HEK293 (cell line): Measurements from ENCODE around the gene IGFN1.

Source experiments
- CTCF ChIA-PET: fragments of 350-600 bp; formaldehyde crosslinking; extraction: SDS; loops from one replicate; lab custom pipeline; 2021; ENCODE audit warnings: antibody characterized with exemption; lab: Yijun Ruan, JAX
- POLR2A ChIA-PET: fragments of 300-600 bp; formaldehyde crosslinking; extraction: SDS; loops from one replicate; lab custom pipeline; 2020; ENCODE audit warnings: antibody characterized with exemption, inconsistent platforms; lab: Yijun Ruan, JAX
- H3K27ac ChIP-seq: fragments of 200-500 bp; sonication (Bioruptor generic); 2 replicates; pipeline ENCODE4 v1.5.1; 2014; ENCODE audit warnings: low read depth, low read length, control low read depth, inconsistent platforms; ENCODE audit errors: extremely low read depth
- H3K36me3 ChIP-seq, 2 experiments: fragments of 200-500 bp in 1 of 2; sonication (Bioruptor generic) in 1 of 2; 1 replicate in 1 of 2; 2 replicates in 1 of 2; pipeline ENCODE4 v1.5.1; 2014 to 2017; ENCODE audit warnings: inconsistent platforms in 2 of 2, low read length in 2 of 2; ENCODE audit not compliant: control insufficient read depth in 2 of 2, insufficient read depth in 1 of 2
- H3K4me1 ChIP-seq: fragments of 200-500 bp; sonication (Bioruptor generic); 2 replicates; pipeline ENCODE4 v1.5.1; 2014; ENCODE audit warnings: mild to moderate bottlenecking, low read length, inconsistent platforms; ENCODE audit not compliant: control insufficient read depth, insufficient read depth
- H3K4me3 ChIP-seq: 2 replicates; pipeline ENCODE4 v1.5.1; 2011; ENCODE audit warnings: low read depth, mild to moderate bottlenecking, control low read depth, low read length, moderate library complexity
- H3K9me3 ChIP-seq: fragments of 200-500 bp; sonication (Bioruptor generic); 2 replicates; pipeline ENCODE4 v1.5.1; 2014; ENCODE audit warnings: low read depth, low read length, inconsistent platforms; ENCODE audit not compliant: control insufficient read depth, insufficient read depth
- BCL11A ChIP-seq: fragments of 450-650 bp; formaldehyde crosslinking; IDR thresholded peaks from 2 replicates; pipeline ENCODE4 v1.5.1; 2016; ENCODE audit warnings: low read depth, missing biosample characterization, missing genetic modification characterization
- EGR2 ChIP-seq: fragments of 450-650 bp; formaldehyde crosslinking; IDR thresholded peaks from 2 replicates; pipeline ENCODE4 v1.5.1; 2016; ENCODE audit warnings: low read depth, missing biosample characterization, missing genetic modification characterization
- HIC1 ChIP-seq: fragments of 450-650 bp; formaldehyde crosslinking; IDR thresholded peaks from 2 replicates; pipeline ENCODE4 v1.5.1; 2016; ENCODE audit warnings: missing biosample characterization, missing genetic modification characterization
- INSM2 ChIP-seq: fragments of 450-650 bp; formaldehyde crosslinking; IDR thresholded peaks from 2 replicates; pipeline ENCODE4 v1.5.1; 2016; ENCODE audit warnings: missing biosample characterization, missing genetic modification characterization
- MYNN ChIP-seq: fragments of 450-650 bp; formaldehyde crosslinking; IDR thresholded peaks from 2 replicates; pipeline ENCODE4 v1.5.1; 2016; ENCODE audit warnings: missing biosample characterization, missing genetic modification characterization, borderline replicate concordance
- PRDM4 ChIP-seq: fragments of 450-650 bp; formaldehyde crosslinking; IDR thresholded peaks from 2 replicates; pipeline ENCODE4 v1.5.1; 2017; ENCODE audit warnings: missing biosample characterization, missing genetic modification characterization
- RBAK ChIP-seq: fragments of 450-650 bp; formaldehyde crosslinking; IDR thresholded peaks from 2 replicates; pipeline ENCODE4 v1.5.1; 2016; ENCODE audit warnings: missing biosample characterization, missing genetic modification characterization
- SALL2 ChIP-seq: fragments of 450-650 bp; formaldehyde crosslinking; IDR thresholded peaks from 2 replicates; pipeline ENCODE4 v1.5.0; 2017; ENCODE audit warnings: missing biosample characterization, mild to moderate bottlenecking, missing genetic modification characterization, borderline replicate concordance
- ZBTB1 ChIP-seq: fragments of 450-650 bp; formaldehyde crosslinking; IDR thresholded peaks from 2 replicates; pipeline ENCODE4 v1.5.1; 2016; ENCODE audit warnings: missing biosample characterization, missing genetic modification characterization
- ZNF26 ChIP-seq: fragments of 450-650 bp; formaldehyde crosslinking; IDR thresholded peaks from 2 replicates; pipeline ENCODE4 v1.5.1; 2016; ENCODE audit warnings: missing biosample characterization, missing genetic modification characterization
- ZNF302 ChIP-seq: fragments of 450-650 bp; formaldehyde crosslinking; IDR thresholded peaks from 2 replicates; pipeline ENCODE4 v1.5.1; 2016; ENCODE audit warnings: missing biosample characterization, missing genetic modification characterization, low read depth
- ZNF549 ChIP-seq: fragments of 450-650 bp; IDR thresholded peaks from 2 replicates; pipeline ENCODE4 v1.5.1; 2018; ENCODE audit warnings: missing biosample characterization, missing genetic modification characterization, mild to moderate bottlenecking, inconsistent platforms, moderate library complexity
- ZNF560 ChIP-seq: fragments of 450-650 bp; formaldehyde crosslinking; IDR thresholded peaks from 2 replicates; pipeline ENCODE4 v1.5.1; 2017; ENCODE audit warnings: missing biosample characterization, missing genetic modification characterization, borderline replicate concordance
- ZNF610 ChIP-seq: fragments of 450-650 bp; formaldehyde crosslinking; IDR thresholded peaks from 2 replicates; pipeline ENCODE4 v1.5.1; 2016; ENCODE audit warnings: missing biosample characterization, missing genetic modification characterization, borderline replicate concordance
- ZNF626 ChIP-seq: fragments of 450-650 bp; sonication (Bioruptor Pico); formaldehyde crosslinking; IDR thresholded peaks from 2 replicates; pipeline ENCODE4 v1.5.1; 2018; ENCODE audit warnings: missing biosample characterization, missing genetic modification characterization, inconsistent platforms
- ZNF76 ChIP-seq: fragments of 450-650 bp; formaldehyde crosslinking; IDR thresholded peaks from 2 replicates; pipeline ENCODE4; 2016; ENCODE audit warnings: low read depth, missing biosample characterization, missing genetic modification characterization, borderline replicate concordance
- ZNF830 ChIP-seq: fragments of 450-650 bp; IDR thresholded peaks from 2 replicates; pipeline ENCODE4 v1.5.0; 2018; ENCODE audit warnings: missing biosample characterization, missing genetic modification characterization, low read depth, mild to moderate bottlenecking, moderate library complexity
- TF ChIP-seq, protein P1 (sequence below): fragments of 450-650 bp; formaldehyde crosslinking; IDR thresholded peaks from 2 replicates; pipeline ENCODE4 v1.5.1; 2016; ENCODE audit warnings: missing biosample characterization, missing genetic modification characterization
- TF ChIP-seq, protein P2 (sequence below): fragments of 450-650 bp; formaldehyde crosslinking; IDR thresholded peaks from 2 replicates; pipeline ENCODE4 v1.5.1; 2016; ENCODE audit warnings: missing biosample characterization, missing genetic modification characterization
- TF ChIP-seq, protein P3 (sequence below): fragments of 450-650 bp; formaldehyde crosslinking; IDR thresholded peaks from 2 replicates; pipeline ENCODE4 v1.5.1; 2016; ENCODE audit warnings: missing biosample characterization, missing genetic modification characterization

Gene IGFN1

DNA sequence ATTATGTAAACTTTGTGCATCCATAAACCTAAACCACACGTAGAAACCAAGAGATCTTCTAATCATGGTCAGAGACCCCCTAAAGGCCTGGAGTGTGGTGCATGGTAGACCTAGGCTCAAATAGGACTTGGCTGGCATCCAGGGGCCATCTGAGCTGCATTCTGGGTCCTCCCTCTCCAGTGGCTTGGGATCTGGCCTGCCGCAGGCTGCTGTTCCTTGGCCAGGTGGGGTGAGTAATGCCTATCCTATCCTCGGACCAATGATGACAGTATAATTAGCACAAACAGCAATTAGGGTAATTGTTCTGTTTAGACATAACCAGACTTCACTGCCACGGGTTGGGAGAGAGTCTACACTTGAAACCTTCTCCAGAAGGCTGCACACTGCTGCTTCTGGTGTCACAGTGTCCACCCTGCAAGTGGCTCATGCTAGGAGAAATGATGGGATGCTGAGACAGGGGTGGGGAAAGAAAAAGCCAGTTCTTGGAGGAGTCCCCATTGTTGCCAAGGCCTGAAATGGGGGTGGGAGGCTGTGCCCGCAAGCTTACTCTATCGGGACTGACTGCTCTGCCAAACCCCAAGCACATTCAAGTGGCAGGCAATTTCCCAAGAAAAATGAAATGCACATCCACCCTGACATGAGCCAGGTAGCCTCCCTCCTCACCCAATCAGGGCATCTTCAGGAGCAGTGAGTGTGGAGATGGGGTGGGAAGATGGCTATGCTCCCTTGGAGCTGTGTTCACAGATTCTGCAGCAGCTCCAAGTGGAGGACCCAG, 80.2 kb downstream of the IGFN1 start:
- TF ChIP-seq ZNF302 (no peak), ZNF560 (tag by site-specific recombination) (no peak), PRDM4 (tag by site-specific recombination) (no peak), ZBTB1 (tag by site-specific recombination) (no peak), RBAK (tag by site-specific recombination) (no peak), HIC1 (no peak), MYNN (tag by site-specific recombination) (no peak), SALL2 (tag by site-specific recombination) (no peak), ZNF610 (no peak), BCL11A (tag by site-specific recombination) (no peak), ZNF26 (tag by site-specific recombination) (no peak), ZNF626 (no peak), ZNF830 (tag by site-specific recombination) (no peak), ZNF549 (tag by site-specific recombination) (no peak), INSM2 (tag by site-specific recombination) (no peak), EGR2 (no peak), ZNF76 (tag by site-specific recombination) (no peak)
- TF ChIP-seq, protein P1, sequence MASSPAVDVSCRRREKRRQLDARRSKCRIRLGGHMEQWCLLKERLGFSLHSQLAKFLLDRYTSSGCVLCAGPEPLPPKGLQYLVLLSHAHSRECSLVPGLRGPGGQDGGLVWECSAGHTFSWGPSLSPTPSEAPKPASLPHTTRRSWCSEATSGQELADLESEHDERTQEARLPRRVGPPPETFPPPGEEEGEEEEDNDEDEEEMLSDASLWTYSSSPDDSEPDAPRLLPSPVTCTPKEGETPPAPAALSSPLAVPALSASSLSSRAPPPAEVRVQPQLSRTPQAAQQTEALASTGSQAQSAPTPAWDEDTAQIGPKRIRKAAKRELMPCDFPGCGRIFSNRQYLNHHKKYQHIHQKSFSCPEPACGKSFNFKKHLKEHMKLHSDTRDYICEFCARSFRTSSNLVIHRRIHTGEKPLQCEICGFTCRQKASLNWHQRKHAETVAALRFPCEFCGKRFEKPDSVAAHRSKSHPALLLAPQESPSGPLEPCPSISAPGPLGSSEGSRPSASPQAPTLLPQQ, result no peak
- TF ChIP-seq, protein P2, sequence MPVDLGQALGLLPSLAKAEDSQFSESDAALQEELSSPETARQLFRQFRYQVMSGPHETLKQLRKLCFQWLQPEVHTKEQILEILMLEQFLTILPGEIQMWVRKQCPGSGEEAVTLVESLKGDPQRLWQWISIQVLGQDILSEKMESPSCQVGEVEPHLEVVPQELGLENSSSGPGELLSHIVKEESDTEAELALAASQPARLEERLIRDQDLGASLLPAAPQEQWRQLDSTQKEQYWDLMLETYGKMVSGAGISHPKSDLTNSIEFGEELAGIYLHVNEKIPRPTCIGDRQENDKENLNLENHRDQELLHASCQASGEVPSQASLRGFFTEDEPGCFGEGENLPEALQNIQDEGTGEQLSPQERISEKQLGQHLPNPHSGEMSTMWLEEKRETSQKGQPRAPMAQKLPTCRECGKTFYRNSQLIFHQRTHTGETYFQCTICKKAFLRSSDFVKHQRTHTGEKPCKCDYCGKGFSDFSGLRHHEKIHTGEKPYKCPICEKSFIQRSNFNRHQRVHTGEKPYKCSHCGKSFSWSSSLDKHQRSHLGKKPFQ, result no peak
- TF ChIP-seq, protein P3, sequence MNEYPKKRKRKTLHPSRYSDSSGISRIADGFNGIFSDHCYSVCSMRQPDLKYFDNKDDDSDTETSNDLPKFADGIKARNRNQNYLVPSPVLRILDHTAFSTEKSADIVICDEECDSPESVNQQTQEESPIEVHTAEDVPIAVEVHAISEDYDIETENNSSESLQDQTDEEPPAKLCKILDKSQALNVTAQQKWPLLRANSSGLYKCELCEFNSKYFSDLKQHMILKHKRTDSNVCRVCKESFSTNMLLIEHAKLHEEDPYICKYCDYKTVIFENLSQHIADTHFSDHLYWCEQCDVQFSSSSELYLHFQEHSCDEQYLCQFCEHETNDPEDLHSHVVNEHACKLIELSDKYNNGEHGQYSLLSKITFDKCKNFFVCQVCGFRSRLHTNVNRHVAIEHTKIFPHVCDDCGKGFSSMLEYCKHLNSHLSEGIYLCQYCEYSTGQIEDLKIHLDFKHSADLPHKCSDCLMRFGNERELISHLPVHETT (tag by site-specific recombination), result no peak
- H3K36me3 ChIP-seq, result no peaks in the 10 kb centered on the region
- ChIA-PET CTCF (interaction anchor here (0.5 to 2.5 kb wide), 2 partner anchors 16 to 76 kb away, joined by 3 to 8 read pairs; no protein-coding TSS in a partner anchor), POLR2A (no interaction called here)
- no peaks in the 10 kb centered on the region for H3K9me3 ChIP-seq
- no peak overlapping the region for H3K27ac ChIP-seq
- H3K4me3 ChIP-seq, result no peak overlapping the region
- H3K4me1 ChIP-seq, result no peaks in the 10 kb centered on the region
